ENCODE measurements around the gene ACOXL.

ACOXL gene

DNA sequence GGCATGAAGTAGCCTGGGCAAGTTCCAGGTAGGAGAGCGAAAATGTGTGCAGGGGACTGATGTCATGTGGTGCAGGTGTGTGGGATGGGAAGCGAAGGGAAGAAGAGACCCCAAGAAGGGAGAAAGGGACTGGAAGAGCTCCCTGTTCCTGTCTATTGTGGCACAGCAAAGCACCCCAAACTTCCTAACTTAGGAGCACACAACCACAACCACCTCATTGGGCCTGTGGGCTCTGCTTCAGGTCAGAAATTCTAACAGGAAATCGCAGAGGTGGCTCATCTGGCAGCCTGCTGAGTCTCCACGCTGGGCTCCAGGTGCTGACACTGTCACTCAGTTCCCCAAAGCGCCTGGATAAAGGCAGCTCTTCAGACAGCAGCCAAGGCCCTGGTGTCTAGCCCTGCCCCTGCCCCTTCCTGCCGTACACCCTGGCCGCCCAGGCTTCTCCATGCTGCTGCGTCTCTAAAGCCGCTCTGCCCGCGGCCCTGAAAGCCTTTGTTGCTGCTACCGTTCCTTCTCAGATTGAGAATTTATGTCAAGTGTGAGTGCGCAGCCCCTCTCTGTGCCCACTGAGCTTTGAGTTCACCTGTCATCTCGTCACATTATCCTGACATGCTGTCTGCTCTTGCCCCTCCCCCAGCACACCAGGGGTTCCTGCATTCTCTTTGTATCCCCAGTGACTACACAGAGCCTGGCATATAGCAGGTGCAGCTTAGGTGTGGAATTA is 248.1 kb downstream of the ACOXL start:
- DNase-seq, result no peak

DNA sequence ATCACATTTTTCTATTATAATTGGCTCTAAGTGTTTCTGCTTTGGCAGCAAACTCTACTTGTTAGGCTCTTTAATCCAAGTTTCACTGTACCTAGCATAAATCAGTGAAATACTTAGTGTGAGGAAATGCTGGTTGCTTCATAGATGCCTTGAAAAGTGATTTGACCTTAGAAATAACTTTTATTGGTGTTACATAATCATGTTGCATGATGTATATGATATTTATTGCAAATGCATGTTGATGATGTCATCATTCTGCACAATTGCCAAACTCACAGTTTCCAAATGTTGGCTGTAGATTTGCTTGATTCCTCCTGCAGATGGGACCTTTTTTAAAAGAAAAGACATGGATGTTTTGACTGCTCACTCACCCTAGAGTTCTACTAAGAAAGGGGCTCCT is 250.8 kb downstream of the ACOXL start:
- no peak for DNase-seq

DNA sequence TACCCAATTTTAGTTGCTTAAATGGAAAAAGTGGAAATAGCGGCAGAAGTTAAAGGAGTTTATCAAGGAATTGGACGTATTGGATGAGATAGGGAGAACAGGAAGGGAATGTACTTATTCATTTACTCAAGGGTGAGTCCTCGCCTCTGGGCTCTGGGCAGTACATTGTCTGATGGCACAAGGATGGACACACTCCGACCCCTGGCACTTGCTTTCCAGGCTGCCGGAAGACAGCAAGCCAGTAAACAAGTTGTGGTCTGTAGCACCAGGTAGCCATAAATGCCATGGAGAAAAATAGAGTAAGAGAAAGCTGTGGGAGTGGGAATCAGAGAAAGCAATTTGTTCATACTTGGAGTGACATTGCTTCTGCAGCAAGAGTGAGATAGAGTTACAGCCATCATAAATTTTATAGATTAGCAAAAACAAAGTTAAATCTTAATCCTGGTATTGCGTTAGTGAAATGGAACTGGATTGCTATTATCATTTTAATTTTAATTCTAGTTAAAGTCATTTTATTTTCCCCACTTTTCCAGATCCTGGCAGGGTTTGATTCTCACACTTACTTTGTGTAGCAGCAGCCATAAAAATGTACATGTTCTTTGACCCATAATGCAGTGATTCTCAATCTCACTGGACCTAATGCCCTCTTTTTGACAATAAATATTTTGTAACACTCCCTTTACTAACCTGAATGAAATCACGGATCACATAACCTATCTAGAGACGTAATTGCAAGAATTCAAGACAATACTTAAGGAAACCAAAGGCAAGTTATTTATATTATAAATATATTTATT is 252.5 kb downstream of the ACOXL start:
- no peak for DNase-seq

DNA sequence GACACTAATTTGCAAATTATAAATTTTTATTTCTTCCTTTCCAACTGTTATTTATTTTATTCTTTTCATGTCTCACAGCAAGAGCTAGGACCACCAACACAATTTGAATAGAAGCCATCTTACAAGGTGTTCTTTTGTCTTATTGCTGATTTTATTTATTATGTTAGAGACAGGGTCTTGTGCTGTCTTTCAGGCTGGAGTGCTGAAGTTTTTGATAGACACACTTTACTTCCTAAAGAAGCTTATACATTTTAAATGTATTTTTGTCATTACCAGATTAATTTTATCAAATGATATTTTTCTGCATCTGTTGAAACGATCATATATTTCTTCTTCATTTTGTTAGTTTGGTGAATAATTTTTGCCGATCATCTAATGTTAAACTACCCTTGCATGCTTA is 258.1 kb downstream of the ACOXL start:
- DNase-seq, result no peak

DNA sequence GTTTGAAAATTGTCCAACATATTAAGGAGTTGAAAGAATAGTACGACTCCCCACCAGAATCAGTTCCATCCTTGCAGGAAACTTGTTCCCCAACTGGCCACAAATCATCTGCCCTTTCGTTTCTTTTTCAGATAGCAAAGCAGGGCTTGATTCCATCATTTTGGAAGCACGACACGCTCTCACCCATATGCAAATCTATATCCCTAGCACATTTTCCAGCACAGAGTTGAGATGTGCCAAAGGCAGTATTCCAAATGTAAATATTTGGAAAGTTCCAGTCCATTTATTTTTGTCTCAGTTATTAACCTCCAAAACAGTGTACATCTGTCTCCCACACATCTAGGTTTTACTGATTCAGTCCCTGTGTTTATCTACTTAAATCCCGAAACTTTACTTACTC is 259.5 kb downstream of the ACOXL start:
- no peak for DNase-seq

DNA sequence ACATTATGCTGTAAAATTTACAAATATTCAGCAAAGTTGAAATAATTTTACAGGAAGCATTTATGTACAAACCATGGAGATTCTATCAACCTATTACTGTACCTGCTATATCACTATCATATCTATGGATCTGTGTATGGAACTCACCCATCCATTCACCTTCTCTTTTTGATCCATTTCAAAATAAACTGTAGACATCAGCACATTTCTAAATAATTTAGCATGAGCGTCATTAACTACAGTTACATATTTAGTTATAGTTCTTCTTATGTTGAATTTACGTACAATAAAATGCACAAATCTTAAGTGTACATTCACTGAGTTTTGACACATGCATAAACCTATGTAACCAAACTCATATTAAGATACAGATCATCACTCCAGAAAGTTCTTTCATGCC is 260.5 kb downstream of the ACOXL start:
- DNase-seq, result no peak

DNA sequence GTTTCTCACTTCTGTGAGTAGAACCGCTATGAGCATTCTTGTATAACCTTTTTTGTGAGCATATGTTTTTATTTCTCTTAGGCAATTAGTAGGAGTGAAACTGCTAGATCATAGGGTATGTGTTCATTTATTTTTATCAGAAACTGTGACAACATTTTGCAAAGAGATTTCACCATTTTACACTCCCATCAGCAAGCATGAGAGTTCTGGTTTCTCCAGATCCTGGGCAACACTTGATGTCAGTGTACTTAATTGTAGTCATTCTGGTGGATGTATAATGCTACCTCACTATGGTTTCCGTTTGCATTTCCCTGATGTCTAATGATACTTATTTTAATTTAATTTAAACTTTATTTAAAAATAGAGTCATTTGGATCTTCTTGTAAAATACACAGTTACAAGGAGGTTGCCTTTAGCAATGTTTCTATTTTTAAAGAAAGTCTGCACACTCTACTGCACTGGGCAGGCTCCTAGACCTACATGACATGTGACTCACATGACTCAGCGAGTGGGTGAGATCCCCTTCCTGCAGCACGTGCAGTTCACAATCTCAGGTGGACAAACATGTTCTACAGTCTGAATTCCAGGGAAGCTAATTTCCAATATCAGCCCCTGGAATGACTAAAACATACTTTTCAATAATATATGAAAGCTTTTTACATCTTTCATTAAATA is 261.3 kb downstream of the ACOXL start:
- DNase-seq, result no peak

DNA sequence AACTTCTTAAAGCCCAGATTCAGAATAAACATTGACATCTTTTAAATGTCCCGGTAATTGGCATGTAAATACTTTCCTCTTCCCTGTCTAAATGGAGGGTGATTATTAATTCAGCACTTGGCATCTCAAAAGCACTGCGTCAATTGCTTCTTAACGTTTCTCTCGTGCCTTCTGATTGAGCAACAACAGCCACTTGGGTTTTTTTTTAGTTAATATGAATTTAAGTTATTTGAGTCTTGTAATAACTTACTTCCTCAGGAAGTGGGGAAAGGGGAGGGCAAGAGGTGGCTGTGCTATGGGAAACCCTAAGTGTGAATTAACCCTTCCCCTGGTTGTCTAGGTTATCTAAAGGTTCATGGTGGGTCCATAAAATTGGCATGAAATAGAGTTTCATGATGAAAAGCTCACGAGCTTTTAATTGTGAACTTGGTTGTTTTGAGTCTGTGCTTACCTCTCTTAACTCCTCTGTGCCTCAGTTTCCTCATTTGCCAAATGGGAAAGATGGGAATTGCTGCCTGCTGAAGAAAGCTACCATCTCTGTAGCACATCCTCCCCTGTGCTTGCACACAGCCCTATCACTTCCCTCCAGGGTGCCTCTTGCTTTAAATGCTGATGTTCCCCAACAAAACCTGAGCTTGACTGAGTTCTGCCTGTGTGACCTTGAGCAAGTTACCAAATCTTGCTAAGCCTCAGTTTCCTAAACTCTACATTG is 262.0 kb downstream of the ACOXL start:
- no peak for DNase-seq

DNA sequence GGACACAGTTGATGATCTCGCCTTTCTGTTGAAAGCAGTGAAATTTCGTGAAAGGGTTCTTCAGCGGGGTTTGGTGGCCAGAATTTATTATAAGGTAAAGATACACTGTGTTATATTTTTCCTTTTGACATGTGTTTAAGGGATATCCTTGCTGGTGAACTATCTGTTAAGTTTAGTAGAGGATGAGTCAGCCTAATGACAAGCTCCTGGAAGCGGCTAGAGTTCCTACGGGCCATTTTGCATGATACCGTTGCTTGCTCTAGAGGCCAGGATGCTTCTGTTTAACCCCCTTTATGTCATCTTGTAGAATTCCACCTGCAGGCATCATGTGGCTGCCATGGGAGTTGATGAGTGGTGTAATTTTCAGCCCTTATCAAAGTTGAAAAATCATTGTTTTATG is 263.5 kb downstream of the ACOXL start:
- no peak for DNase-seq

DNA sequence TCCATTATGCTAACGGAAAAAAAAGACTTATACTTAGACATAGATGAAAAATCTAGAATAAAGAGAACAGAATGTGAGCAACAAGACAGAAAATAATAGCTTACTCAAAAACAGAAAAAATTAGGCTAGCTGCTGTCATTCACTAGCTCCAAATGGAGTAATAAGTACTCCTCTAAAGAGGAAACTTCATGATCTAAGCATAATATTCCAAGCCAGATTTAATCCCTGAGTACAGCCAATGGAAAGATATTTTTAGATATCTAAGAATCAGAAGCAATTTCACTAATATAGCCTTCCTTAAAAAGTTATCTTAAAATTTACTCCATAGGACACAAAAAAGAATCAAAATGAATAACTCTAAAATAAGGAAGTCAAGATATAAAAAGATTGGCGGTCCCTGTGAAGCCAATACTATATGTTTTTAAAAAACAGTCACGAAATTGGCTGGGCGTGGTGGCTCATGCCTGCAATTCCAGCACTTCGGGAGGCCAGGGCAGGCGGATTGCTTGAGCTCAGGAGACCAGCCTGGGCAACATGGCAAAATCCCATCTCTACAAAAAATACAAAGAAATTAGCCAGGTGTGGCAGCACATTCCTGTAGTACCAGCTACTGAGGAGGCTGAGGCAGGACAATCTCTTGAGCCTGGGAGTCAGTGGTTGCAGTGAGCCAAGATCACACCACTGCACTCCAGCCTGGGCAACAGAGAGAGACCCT is 265.1 kb downstream of the ACOXL start:
- DNase-seq, result no peak

DNA sequence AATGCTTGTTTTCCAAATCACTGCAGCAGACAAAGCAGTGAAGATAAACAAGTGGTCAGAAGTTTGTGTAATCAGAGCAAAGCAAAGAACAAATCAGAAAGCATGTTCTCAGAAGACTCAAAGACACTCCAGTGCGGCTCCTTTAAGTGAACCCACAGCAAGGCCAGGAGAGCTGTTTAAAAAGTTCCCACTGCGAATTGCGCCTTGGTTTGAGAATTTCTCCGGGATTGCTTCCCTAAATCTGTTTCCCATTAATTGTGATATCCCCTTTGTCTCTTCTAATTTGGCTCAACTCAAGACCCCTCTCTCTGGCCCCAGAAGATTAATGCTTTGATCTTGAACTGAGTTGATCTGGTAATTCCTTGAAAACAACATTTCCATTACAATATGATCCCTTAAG is 265.9 kb downstream of the ACOXL start:
- no peak for DNase-seq

DNA sequence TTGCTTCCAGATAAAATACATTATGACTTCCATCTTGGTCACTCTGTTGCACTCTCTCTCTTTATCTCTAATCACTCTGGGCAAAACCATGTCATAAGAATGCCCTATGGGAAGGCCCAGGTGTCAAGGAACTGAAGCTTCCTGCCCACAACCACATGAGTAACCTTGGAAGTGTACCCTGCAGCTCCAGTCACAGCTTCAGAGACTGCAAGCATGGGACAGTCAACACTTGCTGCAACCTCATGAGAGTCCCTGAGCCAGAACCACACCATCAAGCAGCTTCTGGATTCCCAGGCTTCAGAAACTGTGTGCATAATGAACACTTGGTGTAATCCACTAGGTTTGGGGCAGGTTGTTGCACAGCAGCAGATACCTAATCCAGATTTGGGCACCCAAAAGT is 267.3 kb downstream of the ACOXL start:
- no peak for DNase-seq

DNA sequence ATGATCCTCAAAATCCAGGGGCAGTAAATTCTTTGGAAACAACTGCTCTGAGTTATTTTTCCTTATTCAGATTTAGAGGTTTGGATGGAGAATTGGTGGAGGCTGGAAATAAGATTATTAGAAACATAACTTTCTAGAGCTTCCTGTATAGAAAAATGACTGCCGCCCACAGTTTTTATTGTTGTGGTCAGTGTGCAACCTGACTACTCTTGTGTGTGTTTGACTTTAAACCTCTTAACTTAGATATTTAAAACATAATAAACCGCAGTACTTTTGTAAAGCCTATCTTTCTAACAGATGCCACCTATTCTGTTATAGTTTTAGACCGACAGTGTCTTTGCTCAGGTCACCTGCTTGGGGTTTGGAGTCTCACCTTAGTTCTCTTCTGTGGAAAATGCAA is 272.9 kb downstream of the ACOXL start:
- no peak for DNase-seq

DNA sequence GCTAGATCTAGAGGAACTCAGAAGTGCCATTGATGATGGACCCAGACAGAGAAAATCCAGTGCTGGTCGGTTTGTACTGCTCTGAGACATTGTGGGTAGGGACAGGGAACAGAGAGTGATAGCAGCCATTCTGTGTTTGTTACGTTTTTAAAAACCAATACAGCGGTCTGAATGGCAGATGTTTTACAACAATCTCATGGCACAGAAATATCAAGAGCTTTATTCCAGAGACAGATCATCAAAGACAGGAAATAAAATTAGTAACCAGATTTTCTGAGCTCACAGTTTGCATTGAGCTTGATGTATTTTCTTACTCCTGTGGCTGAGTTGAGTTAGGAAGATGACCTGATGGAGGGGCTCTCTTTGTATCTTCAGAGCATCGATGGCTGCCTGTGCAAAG is 273.4 kb downstream of the ACOXL start:
- no peak for DNase-seq

DNA sequence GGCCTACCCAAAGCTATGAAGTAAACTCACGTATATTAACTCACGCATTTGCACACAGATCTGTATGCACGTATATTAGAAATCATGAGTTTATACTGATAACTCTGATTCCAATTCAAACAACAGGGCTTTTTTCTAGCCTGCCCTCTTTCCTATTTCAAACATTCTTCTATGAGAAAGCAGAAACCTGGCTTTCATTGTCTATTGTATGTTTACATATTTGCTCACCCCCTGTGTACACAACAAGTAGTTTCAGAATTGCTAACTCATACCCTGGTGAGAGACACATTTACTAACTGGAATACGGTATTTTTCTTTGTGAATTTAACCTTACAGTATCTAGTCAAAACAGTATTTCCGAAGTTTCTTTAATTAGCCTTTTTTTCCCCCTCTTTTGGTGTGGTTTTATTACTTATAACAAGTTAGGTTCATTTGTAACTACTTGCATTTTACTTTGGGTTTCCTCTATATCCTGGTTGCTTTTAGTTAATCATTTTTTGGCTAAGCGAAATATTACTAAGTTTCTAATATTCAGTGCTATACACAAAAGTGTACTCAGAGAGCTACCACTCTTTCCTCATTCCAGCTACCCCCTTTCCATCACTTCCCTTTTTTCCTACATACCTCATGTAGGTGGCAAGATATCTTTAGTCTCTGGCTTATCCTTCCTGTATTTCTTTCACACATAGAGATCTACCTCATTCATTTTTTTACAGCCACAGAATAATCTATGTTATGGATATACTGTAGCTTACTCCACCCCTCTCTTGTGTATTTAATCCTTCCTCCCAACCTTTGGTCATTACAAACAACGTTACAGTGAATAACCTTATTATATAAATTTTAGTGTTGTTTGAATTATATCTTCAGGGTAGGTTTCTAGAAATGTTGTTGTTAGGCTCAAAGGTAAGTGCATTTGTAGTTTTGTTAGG is 275.6 kb downstream of the ACOXL start:
- no peak for DNase-seq

DNA sequence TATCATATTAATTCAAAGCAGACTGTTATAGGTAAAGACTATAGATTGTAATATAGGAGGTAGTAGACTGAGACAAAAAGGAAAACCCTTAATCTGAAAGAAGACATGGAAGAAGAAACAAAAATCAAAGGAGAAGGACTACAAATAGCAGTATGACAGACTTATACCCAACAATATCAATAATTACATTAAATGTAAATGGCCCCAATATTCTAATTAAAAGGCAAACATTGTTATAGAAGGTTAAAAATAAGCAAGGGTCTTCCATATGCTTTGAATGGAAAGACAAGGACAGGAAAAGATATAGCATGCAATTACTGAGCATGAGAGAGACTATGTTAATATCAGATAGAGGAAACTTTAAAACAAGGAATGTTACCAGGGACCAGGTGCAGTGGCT is 278.8 kb downstream of the ACOXL start:
- no peak for DNase-seq

DNA sequence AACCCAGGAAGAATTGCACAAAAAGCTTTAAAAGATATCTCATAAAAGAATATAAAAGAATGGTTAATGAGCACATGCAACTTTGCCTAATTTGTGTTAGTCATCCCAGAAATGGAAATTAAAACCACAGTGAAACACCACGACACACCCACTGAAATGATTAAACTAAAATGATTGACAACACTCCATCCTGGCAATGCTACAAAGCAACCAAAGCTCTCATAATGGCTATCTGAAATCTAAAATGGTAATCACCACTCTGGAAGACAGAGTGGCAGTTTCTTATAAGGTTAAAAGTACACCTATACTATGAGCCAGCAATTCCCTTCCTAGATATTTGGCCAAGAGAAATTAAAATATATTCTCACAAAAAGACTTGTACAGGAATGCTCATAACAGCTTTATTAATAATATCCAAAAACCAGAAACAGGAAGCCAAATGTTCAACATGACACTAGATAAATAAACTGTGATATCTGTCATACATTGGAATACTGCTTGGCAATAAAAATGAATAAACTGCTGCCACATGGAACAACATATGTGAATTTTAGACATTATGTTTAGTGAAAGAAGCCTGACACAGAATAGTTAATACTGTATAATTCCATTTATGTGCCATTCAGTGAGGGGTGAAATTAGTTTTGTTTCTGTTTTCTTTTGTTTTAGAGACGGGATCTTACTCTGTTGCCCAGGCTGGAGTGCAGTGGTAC is 283.1 kb downstream of the ACOXL start:
- DNase-seq, result no peak

DNA sequence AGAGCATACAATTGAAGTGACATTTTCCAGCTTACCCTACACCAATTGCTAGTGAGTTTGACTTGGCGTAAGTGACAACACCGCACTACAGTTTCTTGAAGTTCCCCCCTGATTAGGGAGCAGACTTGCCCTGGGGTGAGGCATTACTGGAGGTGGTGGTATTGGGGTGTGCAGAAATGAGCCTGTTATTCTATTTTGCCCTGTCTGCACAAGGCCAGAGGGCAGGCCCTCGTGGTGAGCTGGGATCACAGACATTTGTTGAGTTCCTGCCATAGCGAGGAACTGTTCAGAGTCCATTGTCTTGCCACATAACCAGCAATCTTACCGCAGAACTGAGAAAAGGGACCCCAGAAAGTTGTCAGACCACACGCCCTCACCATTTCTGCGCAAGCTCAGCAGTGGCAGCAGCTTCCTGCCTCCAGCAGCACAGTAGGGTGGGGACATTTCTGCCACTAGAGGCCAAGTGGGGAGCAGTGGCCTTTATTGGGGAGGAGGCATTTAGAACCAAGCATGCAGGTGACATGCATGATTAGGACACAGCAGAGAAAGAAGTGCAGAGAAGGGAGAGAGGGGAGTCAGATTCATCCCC is 284.8 kb downstream of the ACOXL start:
- DNase-seq, result no peak

DNA sequence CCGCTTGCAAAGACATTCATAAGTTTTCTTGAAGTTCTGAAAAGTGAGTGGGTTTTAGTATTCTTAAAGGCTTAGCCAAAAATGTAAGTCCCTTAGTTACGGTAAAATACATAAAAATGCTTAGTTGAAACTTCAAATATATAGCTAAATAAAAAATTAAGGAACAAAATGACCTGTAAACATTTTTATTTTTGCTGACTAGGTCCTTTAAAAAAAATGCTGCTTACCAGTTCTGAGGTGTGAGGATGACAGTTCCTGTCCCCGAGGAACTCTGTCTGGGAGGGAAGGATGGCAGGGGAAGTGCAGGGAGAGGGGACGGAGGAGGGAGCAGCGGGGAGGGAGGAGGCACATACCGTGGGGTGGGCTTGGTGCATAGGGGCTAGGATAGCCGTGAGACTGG is 285.5 kb downstream of the ACOXL start:
- no peak for DNase-seq

DNA sequence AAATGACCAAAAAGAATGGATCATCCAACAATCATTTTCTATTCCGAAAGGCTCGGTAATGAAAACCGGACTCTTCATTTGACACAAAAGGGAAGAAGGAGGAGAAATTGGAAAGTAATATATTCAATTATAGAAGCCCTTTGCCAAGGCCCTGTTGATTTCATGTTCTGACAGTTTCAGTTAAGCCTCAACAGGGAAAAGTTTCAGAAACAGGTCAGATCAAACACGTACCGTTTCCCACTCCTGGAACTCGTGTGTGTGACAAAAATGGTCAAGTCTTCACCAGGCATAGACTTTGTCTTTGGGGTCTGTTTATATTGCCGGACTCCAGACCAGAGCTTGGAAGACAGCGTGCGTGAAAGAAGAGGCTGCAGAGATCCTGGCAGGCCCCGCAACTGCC is 287.0 kb downstream of the ACOXL start:
- no peak for DNase-seq

DNA sequence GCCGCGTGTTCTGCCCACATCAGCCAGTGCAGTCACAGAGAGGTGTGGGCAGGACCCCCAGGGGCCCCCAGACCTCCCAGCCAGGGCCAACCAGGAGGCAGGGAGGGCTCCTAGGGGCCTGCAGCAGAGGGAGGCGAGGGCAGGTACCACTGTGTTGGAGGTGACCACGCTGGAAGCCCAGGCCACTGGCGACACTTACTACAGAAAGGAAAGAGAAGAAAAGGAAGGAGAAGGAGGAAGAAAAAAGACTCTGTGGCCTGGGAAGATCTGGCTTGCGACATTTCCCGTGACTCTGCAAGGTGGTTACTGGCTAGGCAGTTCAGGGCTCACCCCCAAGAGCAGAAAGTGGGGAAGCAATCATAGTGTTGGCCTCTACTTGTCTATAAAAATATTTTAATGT is 290.3 kb downstream of the ACOXL start:
- no peak for DNase-seq

Data from NCI-H2081 treated with DMSO at 0.1 percent for 48 hours (cell line).